ENCODE measurements around the gene SERINC4.

GRCh38 chr15:43779016-43779415, 21.0 kb downstream of the SERINC4 start:
- TF ChIP-seq POLR2AphosphoS5 (IDR thresholded peaks at IDR 0.05) (no peak), CTCF (IDR thresholded peaks at IDR 0.05) (no peak), POLR2A (IDR thresholded peaks at IDR 0.05) (no peak), EP300 (IDR thresholded peaks at IDR 0.05) (no peak)

All from stomach (tissue), 4 donors.